Upper lobe of left lung (tissue), 4 donors: ENCODE measurements around the gene TMUB1.

ENCODE experiments used
- CTCF ChIP-seq, 6 experiments: fragments of 450-650 bp in 4 of 6; fragments of 200-600 bp in 2 of 6; sonication (generic) in 2 of 6; IDR thresholded peaks; one replicate each; pipeline ENCODE4 v1.5.1; 2016 to 2019; ENCODE audit warnings: antibody characterized with exemption in 6 of 6
- POLR2A ChIP-seq, 4 donors: fragments of 450-650 bp; IDR thresholded peaks; one replicate each; pipeline ENCODE4 v1.5.1; 2016 to 2017; ENCODE audit warnings: antibody characterized with exemption in 4 of 4, mild to moderate bottlenecking in 2 of 4

DNA sequence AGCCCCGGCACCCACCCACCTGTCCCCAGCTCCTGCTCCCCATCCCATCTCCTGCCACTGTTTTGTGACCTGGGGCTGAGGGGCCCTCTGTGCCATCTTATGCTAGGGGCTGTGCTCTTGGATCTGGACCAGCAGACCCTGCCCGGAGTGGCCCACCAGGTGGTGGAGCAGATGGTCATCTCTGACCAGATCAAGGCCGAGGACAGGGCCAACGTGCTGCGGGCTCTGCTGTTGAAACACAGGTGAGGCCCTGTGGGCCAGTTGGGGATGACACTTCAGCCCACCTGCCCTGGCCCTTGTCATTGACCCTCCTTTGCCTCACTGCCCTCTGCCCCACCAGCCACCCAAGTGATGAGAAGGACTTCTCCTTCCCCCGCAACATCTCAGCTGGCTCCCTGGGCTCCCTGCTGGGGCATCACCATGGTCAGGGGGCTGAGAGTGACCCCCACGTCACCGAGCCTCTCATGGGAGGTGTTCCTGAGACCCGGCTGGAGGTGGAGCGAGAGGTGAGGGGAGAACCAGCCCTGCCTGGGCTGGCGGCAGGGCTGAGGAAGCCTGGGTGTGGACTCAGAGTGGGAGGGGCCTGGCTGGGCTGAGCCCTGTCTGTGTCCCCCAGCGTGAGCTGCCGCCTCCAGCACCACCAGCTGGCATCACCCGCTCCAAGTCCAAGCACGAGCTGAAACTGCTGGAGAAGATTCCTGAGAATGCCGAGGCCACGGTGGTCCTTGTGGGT lies 13.3 kb downstream of the TMUB1 start:
- TF ChIP-seq CTCF (IDR thresholded peaks at IDR 0.05) (no peak), POLR2A (IDR thresholded peaks at IDR 0.05) (no peak)
